Lung (tissue), 12 donors: Measurements from ENCODE around the gene XYLT1. TPM values are rescaled to one million over a fixed set of nuclear protein-coding genes. Genes with fewer than 3 reads are reported as not detected.
A peak's percentile ranks its signal among the peaks of the same experiment; 100 is the strongest.
"Not testable (repeated sequence)": the region's sequence is repeated elsewhere in the genome, so short reads cannot be mapped to it uniquely, and the experiment has no call there.

Experiments used
- ATAC-seq: fragments of 200-7000 bp; cut with Tn5 transposase; one replicate; pipeline ENCODE4 v1.9.1; 2020; ENCODE audit warnings: moderate number of reproducible peaks; ENCODE audit not compliant: insufficient read depth, low FRiP score
- DNase-seq, 3 donors: peaks; one replicate each; pipeline ENCODE4 v3.0.0-alpha.2; 2013 to 2017
- H3K27ac ChIP-seq, 2 donors: one replicate each; pipeline ENCODE4 v1.5.1; 2013; ENCODE audit warnings: mild to moderate bottlenecking in 2 of 2, moderate library complexity in 2 of 2, control low read depth in 1 of 2, inconsistent platforms in 1 of 2, low read depth in 1 of 2, low read length in 1 of 2
- H3K27me3 ChIP-seq, 3 donors: one replicate each; pipeline ENCODE4 v1.5.1; 2013; ENCODE audit warnings: low read length in 2 of 3; ENCODE audit not compliant: control insufficient read depth in 3 of 3, insufficient read depth in 3 of 3
- H3K36me3 ChIP-seq, 4 donors: one replicate each; pipeline ENCODE4 v1.5.1; 2013; ENCODE audit warnings: low read length in 4 of 4, mild to moderate bottlenecking in 1 of 4, moderate library complexity in 1 of 4; ENCODE audit not compliant: control insufficient read depth in 4 of 4, insufficient read depth in 4 of 4
- H3K4me1 ChIP-seq, 5 donors: one replicate each; pipeline ENCODE4 v1.5.1; 2013; ENCODE audit warnings: low read length in 5 of 5, mild to moderate bottlenecking in 2 of 5, moderate library complexity in 1 of 5; ENCODE audit not compliant: control insufficient read depth in 5 of 5, insufficient read depth in 5 of 5
- H3K4me3 ChIP-seq: one replicate; pipeline ENCODE4 v1.5.1; 2013; ENCODE audit warnings: mild to moderate bottlenecking, control low read depth, moderate library complexity
- H3K9ac ChIP-seq, 2 donors: one replicate each; pipeline ENCODE4 v1.5.1; 2013; ENCODE audit warnings: low read length in 2 of 2, control low read depth in 1 of 2; ENCODE audit not compliant: insufficient read depth in 1 of 2
- H3K9me3 ChIP-seq, 4 donors: one replicate each; pipeline ENCODE4 v1.5.1; 2013; ENCODE audit warnings: low read length in 3 of 4, mild to moderate bottlenecking in 1 of 4, moderate library complexity in 1 of 4; ENCODE audit not compliant: control insufficient read depth in 4 of 4, insufficient read depth in 3 of 4
- CTCF ChIP-seq: IDR thresholded peaks from 2 replicates; pipeline ENCODE4 v1.5.1; 2012; ENCODE audit warnings: mild to moderate bottlenecking; ENCODE audit errors: control extremely low read depth, extremely low read depth
- WGBS, 2 donors: extraction: QIAGEN DNeasy Blood & Tissue Kit; methylation state at CpG; one replicate each; pipeline ENCODE4 v1.1.7; 2013; 5-methylcytosine and 5-hydroxymethylcytosine counted together
- polyA plus RNA-seq, 2 donors: library from polyadenylated mRNA; stranded (reverse); fragments of 200-250 nt; gene quantifications; one replicate each; pipeline ENCODE4 v1.2.1, GENCODE V29; 2013
- total RNA-seq, 2 donors: library from RNA; depleted of rRNA in 1 of 2; stranded (reverse); fragments of >200 nt in 1 of 2; gene quantifications; one replicate each; pipeline ENCODE4 v1.2.1, GENCODE V29; 2014 to 2021
- donor health status: control.
- donor health status: control.
- donor health status: Bipolar disorder and iron deficiency.
- donor health status: healthy.
- donor health status: DM: yes; HTN: yes; CAD: no.

Gene XYLT1
- total and polyA plus RNA-seq, 4 donors = 1.4 to 11.5 (median 6.9) TPM

DNA sequence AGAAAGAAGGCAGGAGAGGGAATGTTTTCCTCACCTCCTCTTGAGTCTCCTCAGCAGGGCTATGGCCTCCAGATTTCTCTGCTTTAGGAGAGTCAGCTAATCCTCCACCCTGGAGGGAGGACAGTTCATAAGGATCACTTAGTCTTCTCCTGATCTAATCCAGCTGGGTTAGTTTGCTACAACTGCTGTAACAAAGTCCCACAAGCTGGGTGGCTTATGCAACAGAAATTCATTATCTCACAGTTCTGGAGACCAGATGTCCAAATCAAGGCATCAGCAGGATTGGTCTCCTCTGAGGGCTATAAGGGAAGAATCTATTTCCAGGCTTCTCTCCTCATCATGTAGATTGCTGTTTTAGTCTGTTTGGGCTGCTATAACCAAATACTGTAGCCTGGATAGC, 40.6 kb upstream of the XYLT1 start:
- Histone ChIP-seq H3K4me1 (peaks cover 0 to 2% (median 0%) of the 10 kb centered on the region in 5 donors), H3K4me3 (no peak overlapping the region), H3K27ac (no peak overlapping the region), H3K27me3 (no peaks in the 10 kb centered on the region), H3K36me3 (no peaks in the 10 kb centered on the region), H3K9ac (no peak overlapping the region), H3K9me3 (peaks cover 0 to 8% (median 0%) of the 10 kb centered on the region in 4 donors)
- DNase-seq (peak in 2 of 3 donors; percentile 19 to 53), ATAC-seq (no peak)
- no peak for TF ChIP-seq CTCF

- Histone ChIP-seq H3K9me3 (peaks cover 0 to 8% (median 0%) of the 10 kb centered on the region in 4 donors), H3K4me1 (peaks cover 0 to 2% (median 0%) of the 10 kb centered on the region in 5 donors), H3K4me3 (no peak overlapping the region), H3K9ac (no peak overlapping the region), H3K27ac (no peak overlapping the region), H3K27me3 (no peaks in the 10 kb centered on the region), H3K36me3 (no peaks in the 10 kb centered on the region)
- TF ChIP-seq CTCF = no peak
- no peak for DNase-seq
- no peak for ATAC-seq
- WGBS, 2 donors = 97 to 98% methylated on average over 3 of the region's 3 CpGs
Observed at GRCh38 chr16:17510567-17510966, 39.8 kb upstream of the XYLT1 start.

DNA sequence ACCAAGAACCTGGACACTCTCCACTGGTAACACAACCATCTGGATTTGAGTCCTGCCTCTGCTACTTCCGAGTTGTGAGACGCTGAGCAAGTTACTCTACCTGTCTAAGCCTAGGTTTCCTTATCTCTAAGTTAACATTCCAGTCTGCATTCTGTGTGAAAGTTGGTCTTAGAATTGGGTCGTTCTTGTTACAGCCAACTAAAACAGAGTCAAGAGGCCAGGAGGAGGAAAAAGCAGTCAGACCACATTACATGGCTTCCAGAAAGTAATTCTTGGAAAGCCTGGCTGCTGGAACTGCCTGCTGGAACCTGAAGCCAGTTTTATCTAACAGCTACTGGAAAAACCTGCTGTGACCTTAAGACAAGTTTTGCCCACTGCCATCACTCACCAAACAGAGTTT, 38.4 kb upstream of the XYLT1 start:
- DNase-seq (peak in 1 of 3 donors; percentile 3), ATAC-seq (no peak)
- Histone ChIP-seq H3K4me3 (no peak overlapping the region), H3K4me1 (peaks cover 0 to 2% (median 0%) of the 10 kb centered on the region in 5 donors), H3K36me3 (no peaks in the 10 kb centered on the region), H3K27ac (no peak overlapping the region), H3K9ac (no peak overlapping the region), H3K9me3 (peaks cover 0 to 8% (median 0%) of the 10 kb centered on the region in 4 donors), H3K27me3 (no peaks in the 10 kb centered on the region)
- 55 to 81% methylated on average over 3 of the region's 3 CpGs for WGBS, 2 donors
- TF ChIP-seq CTCF = no peak

- H3K9me3 ChIP-seq = peaks cover 0 to 8% (median 0%) of the 10 kb centered on the region in 4 donors
- WGBS, 2 donors = 90 to 93% methylated on average over 9 of the region's 9 CpGs
- H3K36me3 ChIP-seq = no peaks in the 10 kb centered on the region
- H3K4me3 ChIP-seq = no peak overlapping the region
- DNase-seq (no peak), ATAC-seq (no peak)
- peaks cover 0 to 2% (median 0%) of the 10 kb centered on the region in 5 donors for H3K4me1 ChIP-seq
- no peak overlapping the region for H3K9ac ChIP-seq
- H3K27me3 ChIP-seq = no peaks in the 10 kb centered on the region
- no peak overlapping the region for H3K27ac ChIP-seq
- TF ChIP-seq CTCF = no peak
Observed at GRCh38 chr16:17508303-17508702, 37.5 kb upstream of the XYLT1 start.

DNA sequence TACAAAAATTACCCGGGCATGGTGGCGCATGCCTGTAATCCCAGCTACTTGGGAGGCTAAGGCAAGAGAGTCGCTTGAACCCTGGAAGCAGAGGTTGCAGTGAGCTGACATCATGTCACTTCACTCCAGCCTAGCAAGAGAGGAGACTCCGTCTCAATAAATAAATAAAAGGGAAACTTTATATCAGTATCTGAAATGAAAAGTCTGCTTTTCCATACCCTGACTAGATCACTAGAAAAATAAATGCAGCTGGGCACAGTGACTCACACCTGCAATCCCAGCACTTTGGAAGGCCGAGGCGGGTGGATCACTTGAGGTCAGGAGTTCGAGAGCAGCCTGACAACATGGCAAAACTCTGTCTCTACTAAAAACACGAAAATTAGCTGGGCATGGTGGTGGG, 36.8 kb upstream of the XYLT1 start:
- WGBS, 2 donors = 83 to 87% methylated on average over 8 of the region's 8 CpGs

GRCh38 chr16:17505828-17506227, 35.1 kb upstream of the XYLT1 start:
- H3K4me3 ChIP-seq, DNase-seq, H3K9ac ChIP-seq, H3K36me3 ChIP-seq, ATAC-seq, H3K27ac ChIP-seq, H3K9me3 ChIP-seq, H3K27me3 ChIP-seq, H3K4me1 ChIP-seq: not testable (repeated sequence)
- WGBS, 2 donors = 96 to 97% methylated on average over 16 to 26 of the region's 26 CpGs

More for the DNA sequence above, 36.8 kb upstream of the XYLT1 start:
- not testable (repeated sequence) for H3K9ac ChIP-seq, H3K36me3 ChIP-seq, H3K4me3 ChIP-seq, H3K27me3 ChIP-seq, H3K4me1 ChIP-seq, H3K9me3 ChIP-seq, ATAC-seq, H3K27ac ChIP-seq, DNase-seq
